ENCODE data around the gene UBL3. TPM values are rescaled to one million over a fixed set of nuclear protein-coding genes. Genes with fewer than 3 reads are reported as not detected.

UBL3 gene
- total RNA-seq, 3 donors from 2014 or later (not counting 1 experiment from before 2014, with no cell fraction given), result 29.6 to 36.0 (median 31.5) TPM

DNA sequence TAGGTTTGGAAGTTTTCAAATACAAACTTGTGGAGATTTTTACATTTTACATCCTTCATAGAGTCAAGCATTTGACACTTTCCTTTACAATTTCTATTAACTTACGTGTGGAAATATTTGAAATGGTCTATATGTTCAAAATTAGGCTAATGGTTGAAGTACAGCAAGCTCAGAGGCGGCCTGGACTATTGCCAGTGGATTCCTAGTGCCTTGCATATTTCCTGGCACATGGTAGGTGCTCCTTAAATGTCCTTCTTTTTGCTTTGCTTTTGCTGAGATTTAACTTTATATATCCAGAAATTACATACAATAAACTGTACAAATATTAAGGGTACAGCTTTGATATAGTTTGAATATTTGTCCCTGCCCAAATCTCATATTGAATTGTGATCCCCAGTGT lies 93.9 kb downstream of the UBL3 start:
- DNase-seq (no peak), ATAC-seq (no peak)
- H3K36me3 ChIP-seq (ENCODE audit: control insufficient read depth, insufficient read depth, low read length), result no peaks in the 10 kb centered on the region
- Mint-ChIP-seq H3K9me3 (no peaks in the 10 kb centered on the region), H3K4me3 (no peak overlapping the region), H3K27me3 (ENCODE audit: low read depth in 2 of 2) (peaks cover 0 to 6% of the 10 kb centered on the region in 2 donors), H3K36me3 (no peaks in the 10 kb centered on the region), H3K4me1 (peaks cover 7 to 8% of the 10 kb centered on the region in 2 donors), H3K27ac (no peak overlapping the region)
- no peak overlapping the region for H3K27ac ChIP-seq (ENCODE audit: low read length)
- intact Hi-C loops (cut with micrococcal nuclease), result no loop called here
- no peak overlapping the region for H3K4me3 ChIP-seq (ENCODE audit: low read length)
- WGBS (ENCODE audit: insufficient coverage), result 92% methylated on average over 2 of the region's 2 CpGs
- H3K9me3 ChIP-seq (ENCODE audit: control insufficient read depth, insufficient read depth, low read length), result no peaks in the 10 kb centered on the region
- H3K27me3 ChIP-seq (ENCODE audit: control insufficient read depth, insufficient read depth, low read length), result no peaks in the 10 kb centered on the region
- TF ChIP-seq CTCF (IDR thresholded peaks at IDR 0.05), result no peak
- H3K4me1 ChIP-seq (ENCODE audit: control insufficient read depth, insufficient read depth, low read length), result peaks cover 5% of the 10 kb centered on the region

DNA sequence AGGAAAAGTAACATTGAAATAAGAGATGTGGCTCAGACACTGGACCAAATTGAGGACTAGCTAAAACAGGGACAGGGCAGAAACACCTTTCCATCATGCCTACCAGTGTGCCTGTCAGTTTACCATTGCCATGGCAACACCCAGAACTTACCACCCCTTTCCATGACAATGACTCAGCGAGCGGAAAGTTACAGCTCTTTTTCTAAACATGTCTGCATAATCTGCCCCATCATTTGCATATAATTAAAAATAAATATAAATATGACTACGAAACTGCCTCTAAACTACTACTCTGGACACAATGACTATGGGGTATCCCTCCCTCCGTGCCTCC lies 96.0 kb downstream of the UBL3 start:
- no peak for DNase-seq
- H3K9me3 ChIP-seq (ENCODE audit: control insufficient read depth, insufficient read depth, low read length), result no peaks in the 10 kb centered on the region
- H3K27me3 Mint-ChIP-seq (ENCODE audit: low read depth in 2 of 2), result peaks cover 3 to 6% of the 10 kb centered on the region in 2 donors

DNA sequence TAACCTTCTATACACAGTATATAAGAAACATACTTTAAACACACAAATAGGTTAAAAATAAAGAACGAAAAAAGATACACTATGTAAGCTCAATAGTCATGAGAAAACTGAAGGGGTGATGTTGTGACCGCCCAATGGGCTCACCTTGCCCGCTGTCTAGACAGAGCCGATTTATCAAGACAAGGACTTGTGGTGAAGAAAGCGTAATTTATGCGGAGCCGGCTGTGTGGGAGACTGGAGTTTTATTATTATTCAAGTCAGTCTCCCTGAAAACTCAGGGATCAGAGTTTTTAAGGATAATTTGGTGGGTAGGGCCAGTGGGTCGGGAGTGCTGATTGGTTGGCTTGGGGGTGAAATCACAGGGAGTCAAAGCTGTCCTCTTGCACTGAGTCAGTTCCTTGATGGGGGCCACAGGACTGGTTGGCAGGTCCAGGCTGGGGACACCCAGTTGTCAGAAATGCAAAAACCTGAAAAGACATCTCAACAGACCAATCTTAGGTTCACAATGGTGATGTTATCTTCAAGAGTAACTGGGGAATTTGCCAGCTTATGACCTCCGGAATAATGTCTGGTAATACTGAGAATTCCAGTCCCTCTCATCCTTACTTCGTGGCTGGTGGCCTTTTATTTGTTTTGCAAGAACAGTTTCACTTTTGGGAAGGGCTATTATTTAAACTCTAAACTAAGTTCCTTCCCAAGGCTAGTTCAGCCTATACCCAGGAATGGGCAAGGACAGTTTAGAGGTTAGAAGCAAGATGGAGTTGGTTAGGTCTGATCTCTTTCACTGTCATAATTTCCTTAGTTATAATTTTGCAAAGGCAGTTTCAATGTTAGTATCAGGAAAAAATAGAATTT lies 96.6 kb downstream of the UBL3 start:
- H3K27me3 Mint-ChIP-seq (ENCODE audit: low read depth in 2 of 2), result peaks cover 3 to 6% of the 10 kb centered on the region in 2 donors
- Histone ChIP-seq H3K4me1 (ENCODE audit: control insufficient read depth, insufficient read depth, low read length) (peaks cover 4% of the 10 kb centered on the region), H3K27me3 (ENCODE audit: control insufficient read depth, insufficient read depth, low read length) (no peaks in the 10 kb centered on the region), H3K36me3 (ENCODE audit: control insufficient read depth, insufficient read depth, low read length) (no peaks in the 10 kb centered on the region), H3K4me3 (ENCODE audit: low read length) (no peak overlapping the region), H3K9me3 (ENCODE audit: control insufficient read depth, insufficient read depth, low read length) (no peaks in the 10 kb centered on the region), H3K27ac (ENCODE audit: low read length) (no peak overlapping the region)
- H3K36me3 Mint-ChIP-seq, result no peaks in the 10 kb centered on the region
- H3K9me3 Mint-ChIP-seq, result no peaks in the 10 kb centered on the region
- intact Hi-C loops (cut with micrococcal nuclease), result no loop called here
- no peak for ATAC-seq
- TF ChIP-seq CTCF (IDR thresholded peaks at IDR 0.05), result no peak
- H3K27ac Mint-ChIP-seq, result no peak overlapping the region
- peaks cover 0 to 6% of the 10 kb centered on the region in 2 donors for H3K4me1 Mint-ChIP-seq
- 86% methylated on average over 8 of the region's 10 CpGs for WGBS (ENCODE audit: insufficient coverage)
- DNase-seq, result no peak
- H3K4me3 Mint-ChIP-seq, result no peak overlapping the region

More for the DNA sequence above, 96.0 kb downstream of the UBL3 start:
- H3K27ac Mint-ChIP-seq, result no peak overlapping the region
- Histone ChIP-seq H3K4me3 (ENCODE audit: low read length) (no peak overlapping the region), H3K27me3 (ENCODE audit: control insufficient read depth, insufficient read depth, low read length) (no peaks in the 10 kb centered on the region), H3K36me3 (ENCODE audit: control insufficient read depth, insufficient read depth, low read length) (no peaks in the 10 kb centered on the region), H3K4me1 (ENCODE audit: control insufficient read depth, insufficient read depth, low read length) (peaks cover 5% of the 10 kb centered on the region), H3K27ac (ENCODE audit: low read length) (no peak overlapping the region)
- ATAC-seq, result no peak
- peaks cover 0 to 8% of the 10 kb centered on the region in 2 donors for H3K4me1 Mint-ChIP-seq
- H3K36me3 Mint-ChIP-seq, result no peaks in the 10 kb centered on the region
- H3K4me3 Mint-ChIP-seq, result no peak overlapping the region
- WGBS (ENCODE audit: insufficient coverage), result 82% methylated on average over 4 of the region's 4 CpGs
- no peak for TF ChIP-seq CTCF (IDR thresholded peaks at IDR 0.05)
- intact Hi-C loops (cut with micrococcal nuclease), result no loop called here
- H3K9me3 Mint-ChIP-seq, result no peaks in the 10 kb centered on the region

DNA sequence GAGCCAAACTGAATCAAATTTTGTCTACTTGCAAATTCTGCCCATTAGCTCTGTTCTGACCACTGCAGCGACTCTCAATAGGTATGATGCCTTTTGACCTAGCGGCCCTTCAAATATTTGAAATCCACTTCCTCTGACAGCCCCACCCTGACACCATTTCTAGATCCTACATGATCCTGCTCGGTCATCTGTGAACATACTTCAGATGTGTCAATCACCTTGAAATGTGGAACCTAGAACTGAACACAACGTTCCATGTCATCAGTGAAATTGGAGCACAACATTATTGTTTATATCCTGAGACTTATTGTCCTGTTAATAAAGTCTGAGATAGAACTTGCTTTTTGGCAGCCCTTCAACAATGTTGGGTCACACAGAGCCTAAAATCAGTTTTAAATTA lies 98.2 kb downstream of the UBL3 start:
- Mint-ChIP-seq H3K9me3 (no peaks in the 10 kb centered on the region), H3K4me3 (no peak overlapping the region), H3K27ac (no peak overlapping the region), H3K36me3 (no peaks in the 10 kb centered on the region), H3K27me3 (ENCODE audit: low read depth in 2 of 2) (peaks cover 3 to 6% of the 10 kb centered on the region in 2 donors), H3K4me1 (no peaks in the 10 kb centered on the region)
- no peak for TF ChIP-seq CTCF (IDR thresholded peaks at IDR 0.05)
- intact Hi-C loops (cut with micrococcal nuclease), result no loop called here
- no peak for DNase-seq
- Histone ChIP-seq H3K27ac (ENCODE audit: low read length) (no peak overlapping the region), H3K27me3 (ENCODE audit: control insufficient read depth, insufficient read depth, low read length) (no peaks in the 10 kb centered on the region), H3K4me3 (ENCODE audit: low read length) (no peak overlapping the region), H3K4me1 (ENCODE audit: control insufficient read depth, insufficient read depth, low read length) (no peaks in the 10 kb centered on the region), H3K36me3 (ENCODE audit: control insufficient read depth, insufficient read depth, low read length) (no peaks in the 10 kb centered on the region), H3K9me3 (ENCODE audit: control insufficient read depth, insufficient read depth, low read length) (no peaks in the 10 kb centered on the region)
- no peak for ATAC-seq
- 82% methylated on average over 4 of the region's 4 CpGs for WGBS (ENCODE audit: insufficient coverage)

Measured in natural killer cell (primary cell).